Measurements from ENCODE around the gene HYKK.

GRCh38 chr15:78565951-78566774 is 58.8 kb downstream of the HYKK start:
- no peak for TF ChIP-seq CTCF (IDR thresholded peaks at IDR 0.05; ENCODE audit: insufficient read depth, low read length, poor library complexity, severe bottlenecking)
- TF ChIP-seq EZH2phosphoT487 (conservative IDR thresholded peaks at IDR 0.05; ENCODE audit: low read length), result no peak

All from SU-DHL-6 (cell line).